ENCODE measurements around the gene GRM4.

Gene GRM4

DNA sequence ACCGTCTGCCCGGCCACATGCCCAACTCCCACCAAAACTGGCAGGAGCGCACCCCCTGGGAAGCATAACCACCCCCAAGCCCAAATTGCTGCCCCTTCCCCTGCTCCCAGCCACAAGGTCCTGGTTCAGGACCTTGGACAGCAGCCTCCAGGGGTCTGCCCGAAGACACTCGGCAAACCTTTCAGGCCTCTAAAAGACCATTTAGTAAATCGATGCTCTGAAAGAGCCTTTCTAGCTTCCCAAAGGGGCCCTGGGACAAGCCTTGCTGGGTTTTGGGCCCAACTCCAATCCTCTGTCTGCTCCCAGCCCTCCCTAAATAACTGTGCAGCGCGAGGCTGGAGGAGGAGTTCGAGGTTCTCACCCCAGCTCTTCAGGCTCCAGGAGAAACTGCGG is 30.5 kb downstream of the GRM4 start:
- Histone ChIP-seq H3K4me3 (ENCODE audit: low read length) (no peak overlapping the region), H3K9ac (ENCODE audit: low read length) (no peak overlapping the region), H3K9me3 (ENCODE audit: control insufficient read depth, low read length) (no peaks in the 10 kb centered on the region), H3K36me3 (ENCODE audit: control insufficient read depth, insufficient read depth, low read length, severe bottlenecking) (no peaks in the 10 kb centered on the region), H3K27me3 (replicated peaks; ENCODE audit: control insufficient read depth, insufficient read depth, low read length) (peaks cover 77% of the 10 kb centered on the region), H3K4me1 (ENCODE audit: control insufficient read depth, insufficient read depth, low read length) (no peaks in the 10 kb centered on the region)
- DNase-seq (ENCODE audit: low read depth): peak; percentile 36

DNA sequence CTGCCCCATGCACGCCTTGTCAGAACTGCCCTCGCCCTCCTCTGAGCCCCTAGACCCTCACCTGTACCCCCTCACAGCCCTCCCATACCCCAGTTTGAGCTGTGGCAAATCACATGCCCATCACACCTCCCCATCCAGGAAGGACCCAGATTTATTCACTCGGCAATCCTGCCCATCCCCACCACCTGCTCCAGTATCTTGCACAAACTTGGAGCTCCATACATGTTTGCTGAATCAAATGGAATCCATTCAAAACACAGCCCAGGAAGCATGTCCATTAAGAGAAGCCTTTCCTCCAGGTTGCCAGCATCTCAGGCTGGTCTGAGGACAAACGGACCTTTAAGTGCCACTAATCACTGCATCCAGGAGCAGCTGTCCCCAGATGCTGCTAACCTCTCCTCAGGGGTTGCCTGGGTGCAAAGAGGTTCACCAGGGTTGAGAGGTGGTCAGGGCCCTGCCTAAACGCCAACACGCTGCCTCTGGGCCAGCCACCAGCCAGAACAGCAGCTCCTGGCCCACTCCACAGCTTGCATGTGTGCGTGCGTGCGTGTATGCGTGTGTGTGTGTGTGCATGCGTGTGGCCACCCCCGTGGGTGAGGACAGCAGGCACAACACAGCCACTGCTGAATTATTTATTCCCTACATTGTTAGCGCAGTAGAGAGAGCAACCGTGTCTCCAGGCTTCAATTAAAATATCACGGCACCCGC is 31.0 kb downstream of the GRM4 start:
- DNase-seq (ENCODE audit: low read depth): no peak
- peaks cover 74% of the 10 kb centered on the region for H3K27me3 ChIP-seq (replicated peaks; ENCODE audit: control insufficient read depth, insufficient read depth, low read length)
- no peak overlapping the region for H3K4me3 ChIP-seq (ENCODE audit: low read length)
- H3K9ac ChIP-seq (ENCODE audit: low read length): no peak overlapping the region
- H3K4me1 ChIP-seq (ENCODE audit: control insufficient read depth, insufficient read depth, low read length): no peaks in the 10 kb centered on the region
- H3K36me3 ChIP-seq (ENCODE audit: control insufficient read depth, insufficient read depth, low read length, severe bottlenecking): no peaks in the 10 kb centered on the region
- no peaks in the 10 kb centered on the region for H3K9me3 ChIP-seq (ENCODE audit: control insufficient read depth, low read length)

DNA sequence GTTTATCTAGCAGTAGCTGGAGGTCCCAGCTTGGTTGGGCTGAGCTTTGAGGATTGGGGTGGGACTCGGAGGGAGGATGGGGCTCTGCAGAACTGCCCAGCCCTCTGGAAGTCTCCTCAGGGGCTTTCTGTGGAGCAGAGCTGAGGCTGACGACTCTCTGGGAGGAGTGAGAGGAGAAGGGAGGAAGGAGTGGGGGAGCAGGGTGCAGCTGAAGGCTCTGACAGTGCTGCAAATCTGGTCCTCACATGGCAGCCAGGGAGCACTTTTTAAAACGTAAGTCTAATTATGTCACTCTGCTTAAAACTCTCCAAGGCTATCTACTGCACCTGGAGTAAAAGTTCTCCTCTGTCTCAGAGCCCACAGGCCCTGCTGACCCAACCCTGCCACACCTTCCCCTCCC is 32.4 kb downstream of the GRM4 start:
- H3K9me3 ChIP-seq (ENCODE audit: control insufficient read depth, low read length): no peaks in the 10 kb centered on the region
- no peak overlapping the region for H3K4me3 ChIP-seq (ENCODE audit: low read length)
- no peaks in the 10 kb centered on the region for H3K4me1 ChIP-seq (ENCODE audit: control insufficient read depth, insufficient read depth, low read length)
- H3K36me3 ChIP-seq (ENCODE audit: control insufficient read depth, insufficient read depth, low read length, severe bottlenecking): no peaks in the 10 kb centered on the region
- H3K9ac ChIP-seq (ENCODE audit: low read length): no peak overlapping the region
- peaks cover 78% of the 10 kb centered on the region for H3K27me3 ChIP-seq (replicated peaks; ENCODE audit: control insufficient read depth, insufficient read depth, low read length)
- DNase-seq (ENCODE audit: low read depth): no peak

DNA sequence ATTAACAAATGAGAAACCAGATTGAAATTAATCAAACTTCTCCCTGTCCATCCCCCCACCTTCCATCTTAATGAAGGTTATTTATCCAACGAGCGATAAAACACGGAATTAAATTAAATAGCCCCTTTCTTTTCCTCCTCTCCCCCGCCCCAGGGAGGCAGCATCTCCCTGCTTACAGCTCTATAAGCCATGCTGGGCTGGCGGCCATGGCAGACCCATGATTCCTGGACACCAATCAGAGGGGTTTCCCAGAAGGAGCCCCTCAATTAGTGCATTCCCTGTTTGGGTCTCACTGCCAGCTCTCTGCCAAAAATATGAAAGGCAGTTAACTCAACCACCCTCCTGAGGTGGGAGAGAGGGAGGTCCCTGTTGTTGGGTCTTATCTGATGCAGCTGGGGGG is 33.8 kb downstream of the GRM4 start:
- H3K36me3 ChIP-seq (ENCODE audit: control insufficient read depth, insufficient read depth, low read length, severe bottlenecking): no peaks in the 10 kb centered on the region
- no peak overlapping the region for H3K4me3 ChIP-seq (ENCODE audit: low read length)
- H3K9ac ChIP-seq (ENCODE audit: low read length): no peak overlapping the region
- DNase-seq (ENCODE audit: low read depth): no peak
- H3K4me1 ChIP-seq (ENCODE audit: control insufficient read depth, insufficient read depth, low read length): no peaks in the 10 kb centered on the region
- peaks cover 81% of the 10 kb centered on the region for H3K27me3 ChIP-seq (replicated peaks; ENCODE audit: control insufficient read depth, insufficient read depth, low read length)
- no peaks in the 10 kb centered on the region for H3K9me3 ChIP-seq (ENCODE audit: control insufficient read depth, low read length)

DNA sequence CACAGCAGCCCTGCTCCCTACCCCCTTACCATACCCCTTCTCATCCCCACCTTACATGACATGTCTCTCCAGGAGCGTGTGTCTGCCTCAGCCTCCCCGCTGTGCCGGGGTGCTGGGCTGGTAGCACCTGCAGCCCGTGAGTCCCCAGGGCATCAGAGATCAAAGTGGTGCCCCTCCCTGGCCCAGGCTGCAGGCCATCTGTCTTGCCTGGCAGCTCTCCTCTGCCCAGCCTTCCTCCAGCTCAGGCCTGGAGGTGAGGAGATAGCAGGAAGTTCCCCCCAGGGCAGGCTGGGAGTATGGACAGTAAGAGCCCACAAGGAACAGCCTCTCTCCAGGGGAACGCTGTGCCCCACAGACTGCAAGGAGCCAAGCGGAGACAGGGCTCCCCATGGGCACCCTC is 35.3 kb downstream of the GRM4 start:
- Histone ChIP-seq H3K9me3 (ENCODE audit: control insufficient read depth, low read length) (no peaks in the 10 kb centered on the region), H3K36me3 (ENCODE audit: control insufficient read depth, insufficient read depth, low read length, severe bottlenecking) (no peaks in the 10 kb centered on the region), H3K27me3 (replicated peaks; ENCODE audit: control insufficient read depth, insufficient read depth, low read length) (peaks cover 82% of the 10 kb centered on the region), H3K9ac (ENCODE audit: low read length) (no peak overlapping the region), H3K4me3 (ENCODE audit: low read length) (no peak overlapping the region), H3K4me1 (ENCODE audit: control insufficient read depth, insufficient read depth, low read length) (no peaks in the 10 kb centered on the region)
- DNase-seq (ENCODE audit: low read depth): no peak

DNA sequence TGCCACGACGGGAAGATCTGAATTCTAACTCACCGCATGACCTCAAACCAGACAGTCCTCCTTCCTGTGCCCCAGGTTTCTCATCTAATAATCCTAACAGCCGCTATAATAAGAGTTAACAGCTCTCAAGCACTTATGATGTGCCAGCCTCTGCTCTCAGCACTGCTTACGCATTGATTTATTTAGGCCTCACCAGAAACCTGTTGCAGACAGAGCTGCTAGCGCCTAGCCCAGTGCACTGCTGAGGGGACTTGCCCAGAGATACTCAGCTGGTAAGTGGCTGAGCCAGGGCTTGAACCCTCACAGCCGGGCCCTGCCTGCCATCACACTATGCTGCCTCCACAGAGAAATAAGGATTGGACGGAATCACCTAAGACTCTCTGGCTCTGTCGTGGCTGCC is 37.7 kb downstream of the GRM4 start:
- Histone ChIP-seq H3K4me3 (ENCODE audit: low read length) (no peak overlapping the region), H3K27me3 (replicated peaks; ENCODE audit: control insufficient read depth, insufficient read depth, low read length) (peaks cover 77% of the 10 kb centered on the region), H3K9me3 (ENCODE audit: control insufficient read depth, low read length) (no peaks in the 10 kb centered on the region), H3K36me3 (ENCODE audit: control insufficient read depth, insufficient read depth, low read length, severe bottlenecking) (no peaks in the 10 kb centered on the region), H3K9ac (ENCODE audit: low read length) (no peak overlapping the region), H3K4me1 (ENCODE audit: control insufficient read depth, insufficient read depth, low read length) (no peaks in the 10 kb centered on the region)
- DNase-seq (ENCODE audit: low read depth): no peak

DNA sequence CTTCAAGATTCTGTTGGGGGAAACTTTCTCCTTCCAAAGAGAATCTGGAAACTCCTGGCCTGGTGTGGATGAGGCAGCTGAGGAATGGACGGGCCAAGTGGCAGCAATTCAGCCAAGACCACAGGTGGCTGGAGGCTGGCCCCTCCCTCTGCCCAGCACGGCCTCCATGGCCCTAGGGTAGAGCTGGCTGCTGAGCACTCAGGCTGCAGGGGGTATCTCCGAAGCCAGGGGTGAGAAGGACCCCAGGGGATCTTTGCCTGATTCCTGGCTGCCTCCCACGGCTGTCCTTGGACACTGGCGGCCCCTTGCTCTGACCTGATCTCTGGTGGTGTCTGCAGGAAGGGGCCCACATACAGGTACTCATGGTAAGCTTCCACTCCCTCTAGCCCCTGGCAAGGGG is 39.0 kb downstream of the GRM4 start:
- H3K4me1 ChIP-seq (ENCODE audit: control insufficient read depth, insufficient read depth, low read length): no peaks in the 10 kb centered on the region
- no peak for DNase-seq (ENCODE audit: low read depth)
- H3K27me3 ChIP-seq (replicated peaks; ENCODE audit: control insufficient read depth, insufficient read depth, low read length): peaks cover 77% of the 10 kb centered on the region
- no peaks in the 10 kb centered on the region for H3K36me3 ChIP-seq (ENCODE audit: control insufficient read depth, insufficient read depth, low read length, severe bottlenecking)
- no peak overlapping the region for H3K9ac ChIP-seq (ENCODE audit: low read length)
- no peaks in the 10 kb centered on the region for H3K9me3 ChIP-seq (ENCODE audit: control insufficient read depth, low read length)
- no peak overlapping the region for H3K4me3 ChIP-seq (ENCODE audit: low read length)

DNA sequence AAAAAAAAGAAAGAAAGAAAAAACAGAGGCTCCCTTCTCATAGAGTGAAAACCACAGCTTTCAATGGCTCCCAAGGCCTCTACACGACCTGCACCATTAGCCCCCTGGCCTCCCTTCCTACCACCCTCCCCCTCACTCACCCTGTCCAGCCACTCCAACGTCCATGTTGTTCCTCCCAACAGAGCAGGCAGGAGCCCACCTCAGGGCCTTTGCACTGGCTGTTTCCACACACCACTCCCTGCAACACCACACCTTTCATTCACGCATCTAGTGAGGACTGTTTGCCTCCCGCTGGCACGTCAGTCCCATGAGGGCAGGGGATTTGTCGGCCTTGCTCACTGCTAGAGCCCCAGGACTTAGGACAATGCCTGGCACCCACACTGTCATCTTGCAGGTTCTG is 39.5 kb downstream of the GRM4 start:
- Histone ChIP-seq H3K36me3 (ENCODE audit: control insufficient read depth, insufficient read depth, low read length, severe bottlenecking) (no peaks in the 10 kb centered on the region), H3K4me1 (ENCODE audit: control insufficient read depth, insufficient read depth, low read length) (no peaks in the 10 kb centered on the region), H3K9me3 (ENCODE audit: control insufficient read depth, low read length) (no peaks in the 10 kb centered on the region), H3K9ac (ENCODE audit: low read length) (no peak overlapping the region), H3K4me3 (ENCODE audit: low read length) (no peak overlapping the region), H3K27me3 (replicated peaks; ENCODE audit: control insufficient read depth, insufficient read depth, low read length) (peaks cover 75% of the 10 kb centered on the region)
- DNase-seq (ENCODE audit: low read depth): no peak

DNA sequence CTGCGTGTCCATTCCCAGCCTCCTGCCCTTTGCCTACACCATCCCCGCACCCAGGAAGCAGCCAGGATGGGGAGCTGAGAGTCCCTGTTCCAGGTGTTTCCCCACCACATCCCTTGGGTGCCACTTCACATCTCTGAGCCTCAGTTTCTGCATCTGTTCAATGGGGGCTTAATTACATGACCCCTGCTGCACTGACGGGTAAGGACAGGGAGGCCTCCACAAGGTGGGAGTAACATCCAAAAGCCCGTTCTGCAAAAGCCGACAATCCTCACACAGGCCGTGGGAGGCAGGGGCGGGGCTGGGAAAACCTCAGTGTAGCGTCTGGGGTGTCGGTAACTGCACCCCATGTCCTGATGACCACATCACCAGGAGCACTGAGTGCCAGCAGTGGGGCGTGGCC is 41.3 kb downstream of the GRM4 start:
- Histone ChIP-seq H3K9me3 (ENCODE audit: control insufficient read depth, low read length) (no peaks in the 10 kb centered on the region), H3K4me1 (ENCODE audit: control insufficient read depth, insufficient read depth, low read length) (no peaks in the 10 kb centered on the region), H3K9ac (ENCODE audit: low read length) (no peak overlapping the region), H3K27me3 (replicated peaks; ENCODE audit: control insufficient read depth, insufficient read depth, low read length) (peaks cover 78% of the 10 kb centered on the region), H3K36me3 (ENCODE audit: control insufficient read depth, insufficient read depth, low read length, severe bottlenecking) (no peaks in the 10 kb centered on the region), H3K4me3 (ENCODE audit: low read length) (no peak overlapping the region)
- DNase-seq (ENCODE audit: low read depth): no peak

DNA sequence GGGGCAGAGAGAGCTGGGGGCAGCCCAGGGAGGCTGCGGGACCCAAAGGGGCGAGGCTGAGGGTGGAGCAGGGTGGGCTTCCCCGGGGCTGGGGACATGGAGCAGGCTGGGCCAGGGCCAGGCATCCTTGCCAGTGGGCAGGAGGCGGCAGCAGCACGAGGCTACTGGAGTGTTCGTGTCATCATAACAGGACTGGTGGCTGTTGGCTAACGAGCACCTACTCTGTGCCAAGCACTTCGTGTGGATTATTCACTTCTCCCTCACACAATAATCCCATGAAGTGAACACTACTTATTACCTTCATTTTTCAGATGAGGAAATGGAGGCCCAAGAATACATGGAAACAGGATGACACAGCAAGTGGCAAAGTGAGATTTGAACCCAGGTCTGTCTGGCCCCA is 41.7 kb downstream of the GRM4 start:
- DNase-seq (ENCODE audit: low read depth): no peak
- Histone ChIP-seq H3K4me3 (ENCODE audit: low read length) (no peak overlapping the region), H3K9me3 (ENCODE audit: control insufficient read depth, low read length) (no peaks in the 10 kb centered on the region), H3K4me1 (ENCODE audit: control insufficient read depth, insufficient read depth, low read length) (no peaks in the 10 kb centered on the region), H3K9ac (ENCODE audit: low read length) (no peak overlapping the region), H3K36me3 (ENCODE audit: control insufficient read depth, insufficient read depth, low read length, severe bottlenecking) (no peaks in the 10 kb centered on the region), H3K27me3 (replicated peaks; ENCODE audit: control insufficient read depth, insufficient read depth, low read length) (peaks cover 78% of the 10 kb centered on the region)

DNA sequence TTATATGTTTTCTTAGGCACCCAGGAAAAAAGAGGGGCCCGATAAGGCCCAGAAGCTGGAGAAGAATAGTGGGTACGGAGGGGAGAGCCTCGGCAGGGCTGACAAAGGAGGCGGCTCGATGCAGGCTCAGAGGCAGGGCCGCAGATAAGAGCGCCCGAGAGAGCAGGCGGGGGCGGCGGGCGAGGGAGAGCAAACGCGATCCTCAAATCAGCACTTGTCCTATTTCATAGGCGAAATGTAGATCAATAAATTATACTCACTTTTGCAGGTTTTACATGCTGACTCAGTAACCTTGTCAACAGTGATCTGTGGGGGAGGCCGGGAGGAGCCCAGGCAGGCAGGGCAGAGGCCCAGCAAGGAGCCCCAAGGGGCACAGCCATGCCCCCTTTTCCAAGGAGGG is 42.6 kb downstream of the GRM4 start:
- H3K27me3 ChIP-seq (replicated peaks; ENCODE audit: control insufficient read depth, insufficient read depth, low read length): peaks cover 78% of the 10 kb centered on the region
- DNase-seq (ENCODE audit: low read depth): no peak
- no peaks in the 10 kb centered on the region for H3K4me1 ChIP-seq (ENCODE audit: control insufficient read depth, insufficient read depth, low read length)
- no peak overlapping the region for H3K4me3 ChIP-seq (ENCODE audit: low read length)
- no peak overlapping the region for H3K9ac ChIP-seq (ENCODE audit: low read length)
- H3K36me3 ChIP-seq (ENCODE audit: control insufficient read depth, insufficient read depth, low read length, severe bottlenecking): no peaks in the 10 kb centered on the region
- H3K9me3 ChIP-seq (ENCODE audit: control insufficient read depth, low read length): no peaks in the 10 kb centered on the region

DNA sequence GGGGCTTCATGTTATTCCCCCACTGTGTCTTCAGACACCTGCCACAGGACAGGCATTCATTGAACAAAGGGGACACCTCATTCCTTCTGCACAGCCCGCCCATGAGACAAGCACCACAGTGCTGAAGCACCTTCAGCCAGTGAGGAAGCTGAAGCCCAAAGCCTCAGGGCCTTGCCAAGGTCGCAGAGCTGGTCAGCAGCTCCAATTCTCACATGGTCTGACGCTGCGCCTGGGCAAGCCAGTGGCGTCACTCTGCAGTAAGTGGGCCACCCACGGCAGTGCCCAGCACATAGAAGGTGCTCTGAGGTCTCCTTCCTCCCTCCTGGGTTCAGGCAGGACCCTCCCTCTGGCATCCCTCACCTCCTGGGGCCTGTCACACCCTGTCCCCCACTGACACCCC is 43.2 kb downstream of the GRM4 start:
- DNase-seq (ENCODE audit: low read depth): no peak
- no peak overlapping the region for H3K9ac ChIP-seq (ENCODE audit: low read length)
- no peak overlapping the region for H3K4me3 ChIP-seq (ENCODE audit: low read length)
- H3K36me3 ChIP-seq (ENCODE audit: control insufficient read depth, insufficient read depth, low read length, severe bottlenecking): no peaks in the 10 kb centered on the region
- peaks cover 78% of the 10 kb centered on the region for H3K27me3 ChIP-seq (replicated peaks; ENCODE audit: control insufficient read depth, insufficient read depth, low read length)
- no peaks in the 10 kb centered on the region for H3K4me1 ChIP-seq (ENCODE audit: control insufficient read depth, insufficient read depth, low read length)
- no peaks in the 10 kb centered on the region for H3K9me3 ChIP-seq (ENCODE audit: control insufficient read depth, low read length)

Measured in adipocyte (in vitro differentiated cells).